Right ventricle myocardium inferior (tissue), 1 donor: ENCODE data around the gene ADAMTS5. TPM values are rescaled to one million over a fixed set of nuclear protein-coding genes. Genes with fewer than 3 reads are reported as not detected.

Source experiments
- ATAC-seq: fragments of 200-7000 bp; cut with Tn5 transposase; one replicate; pipeline ENCODE4 v1.9.1; 2020; ENCODE audit warnings: mild to moderate bottlenecking, moderate library complexity
- DNase-seq: peaks from one replicate; pipeline ENCODE4 v3.0.0; 2021; ENCODE audit errors: missing footprints
- intact Hi-C: fragments of 100-400 bp; cut with DNase I; formaldehyde crosslinking; loops from one replicate; pipeline ENCODE4 v1.11.0; 2022
- long read RNA-seq: library from polyadenylated mRNA; unstranded; transcript quantifications from one replicate; pipeline ENCODE4 v2.0.0, GENCODE V29; 2021
- total RNA-seq: library from RNA; stranded (reverse); fragmentation: NEBNext Ultra II Directional; extraction: Animal tissue kit (Norgen Biotek cat#: 25700); gene quantifications from one replicate; pipeline ENCODE4 v1.2.1, GENCODE V29; 2021
- donor health status: DM: no; HTN: yes; CAD: no; lungs with severe emphysema.

ADAMTS5 gene
- 3.6 TPM for total RNA-seq
- long read RNA-seq, full-length matches to known transcripts = 1 of 1 reads
- long read RNA-seq, partial matches to known transcripts = 0 of 1 reads
- long read RNA-seq, other reads (novel, unspliced or antisense) = 0 of 1 reads

DNA sequence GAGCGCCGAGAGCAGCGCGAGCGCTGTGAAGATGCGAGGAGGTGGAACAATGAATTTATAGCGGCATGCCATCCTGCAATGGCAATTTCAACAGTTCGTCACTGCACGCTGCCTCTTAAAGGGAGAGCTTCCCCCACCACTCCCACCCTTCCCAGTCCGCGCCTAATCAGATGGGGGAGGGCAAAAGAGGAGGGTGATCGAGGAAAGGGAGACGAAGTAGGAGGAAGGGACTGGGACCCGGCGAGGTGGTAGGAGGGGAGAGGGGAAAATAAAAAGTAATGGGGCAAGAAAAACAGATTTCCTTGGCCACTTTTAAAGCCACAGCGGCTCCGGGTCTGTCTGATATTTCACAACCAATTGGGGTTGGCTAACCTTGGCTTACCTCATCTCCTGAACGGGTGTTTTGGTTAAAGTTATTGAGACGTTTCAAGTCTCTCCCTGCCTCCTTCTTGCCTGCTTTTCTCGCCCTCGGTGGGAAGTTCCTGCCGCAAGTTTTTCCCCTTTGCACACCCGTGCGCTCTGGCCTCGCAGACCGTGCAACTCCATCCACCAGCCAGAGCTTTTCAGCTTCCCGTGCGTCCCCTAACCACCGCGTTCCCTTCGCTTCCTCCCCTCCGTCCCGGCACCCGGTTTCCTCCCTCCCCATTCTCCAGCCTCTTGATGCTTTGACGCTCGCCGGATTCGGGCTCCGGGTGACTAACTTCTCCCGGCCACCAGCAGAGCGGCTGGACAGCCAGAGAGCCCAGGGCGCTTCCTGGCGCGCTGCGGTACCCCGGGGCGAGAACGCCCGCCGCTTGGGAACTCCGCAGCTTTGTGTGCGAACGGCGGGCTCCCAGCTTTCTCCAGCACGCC, at the start of gene ADAMTS5:
ADAMTS5 (minus strand) TSS at position 27 of the 852 bp plus-strand sequence. CDS start 697 bp downstream, outside the sequence.
- intact Hi-C loops = loop anchor here (10.0 kb wide), 1 partner anchor 138 kb away; no protein-coding TSS in a partner anchor
- ATAC-seq (peak; percentile 45), DNase-seq (peak; percentile 81)

DNA sequence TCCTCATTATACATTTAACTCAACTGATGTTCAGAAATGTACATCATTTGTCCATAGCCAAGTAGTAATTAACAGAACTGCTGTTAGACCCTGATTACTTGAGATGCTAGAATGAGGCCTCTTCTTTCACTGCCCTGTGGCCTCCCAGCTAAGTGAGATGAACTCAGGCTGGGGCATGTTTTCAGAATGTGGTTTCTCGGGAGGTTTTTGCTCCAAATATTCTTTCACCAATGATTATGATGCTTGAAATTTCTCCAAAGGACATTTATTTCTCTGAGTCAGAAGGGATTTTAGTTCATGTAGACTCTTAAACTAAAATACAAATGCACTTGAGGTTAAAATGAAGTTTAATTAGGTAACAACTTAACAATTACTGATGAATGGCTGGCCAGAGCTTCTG, 34.6 kb upstream of the ADAMTS5 start:
- no peak for ATAC-seq
- DNase-seq = no peak
- intact Hi-C loops = no loop called here

DNA sequence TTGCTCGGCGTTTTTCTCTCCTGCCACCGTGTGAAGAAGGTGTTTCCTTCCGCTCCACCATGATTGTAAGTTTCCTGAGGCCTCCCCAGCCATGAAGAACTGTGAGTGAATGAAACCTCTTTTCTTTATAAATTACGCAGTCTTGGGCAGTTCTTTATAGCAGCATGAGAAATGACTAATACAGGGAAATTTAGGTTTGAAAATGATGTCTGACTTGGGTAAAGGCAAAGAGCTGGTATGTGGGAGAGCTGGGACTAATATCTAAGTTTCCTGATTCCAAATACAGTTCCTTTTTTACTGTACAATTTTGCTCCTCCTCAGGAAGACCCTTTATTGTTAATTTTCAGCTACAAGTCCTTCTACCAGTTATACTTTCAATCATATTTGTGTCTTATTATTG, 16.7 kb upstream of the ADAMTS5 start:
- intact Hi-C loops = no loop called here
- DNase-seq (no peak), ATAC-seq (no peak)

GRCh38 chr21:26982767-26983166, 15.9 kb upstream of the ADAMTS5 start:
- no peak for ATAC-seq
- intact Hi-C loops = no loop called here
- DNase-seq = no peak

GRCh38 chr21:26977746-26978145, 10.9 kb upstream of the ADAMTS5 start:
- ATAC-seq (no peak), DNase-seq (no peak)
- intact Hi-C loops = no loop called here

DNA sequence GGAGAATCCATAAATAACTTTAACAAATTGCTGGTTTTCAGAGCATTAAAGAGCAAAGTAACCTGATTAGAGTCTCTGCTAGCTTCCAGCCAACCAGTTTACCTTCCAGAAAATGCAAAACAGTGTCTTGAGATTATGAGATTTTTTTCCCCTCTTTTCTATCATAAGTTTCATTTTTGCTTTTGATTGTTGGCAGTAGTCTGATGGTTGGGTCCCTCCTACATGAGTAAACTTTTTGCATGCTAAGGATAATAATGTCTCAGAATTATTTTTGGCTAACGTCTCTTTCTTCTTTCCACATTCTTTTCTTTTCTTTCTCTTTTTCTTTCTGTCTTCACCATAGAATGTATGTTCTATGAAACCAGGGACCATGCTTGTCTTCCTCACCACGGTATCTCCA, 6.3 kb upstream of the ADAMTS5 start:
- ATAC-seq = no peak

DNA sequence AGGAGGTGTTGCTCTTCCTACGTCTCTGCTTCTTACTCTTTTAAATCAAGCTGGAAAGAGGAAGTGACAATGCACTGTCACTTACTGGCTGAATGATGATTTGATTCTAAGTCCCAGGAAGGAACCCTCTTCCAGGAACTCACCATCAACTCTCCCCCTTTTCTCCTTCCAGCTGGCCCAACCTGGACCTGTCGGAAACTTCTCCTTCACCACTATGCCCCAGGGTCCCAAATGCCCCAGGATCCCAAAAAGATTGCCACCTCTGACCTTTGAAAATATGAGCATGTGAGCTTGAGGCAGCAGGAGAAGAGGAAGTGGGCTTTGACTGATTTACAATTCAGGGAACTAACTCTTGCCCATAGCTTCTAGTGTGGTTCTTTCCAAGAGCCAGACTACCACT, 5.3 kb upstream of the ADAMTS5 start:
- intact Hi-C loops = no loop called here
- ATAC-seq = no peak

More for the DNA sequence above, 6.3 kb upstream of the ADAMTS5 start:
- DNase-seq = no peak
- intact Hi-C loops = no loop called here

DNA sequence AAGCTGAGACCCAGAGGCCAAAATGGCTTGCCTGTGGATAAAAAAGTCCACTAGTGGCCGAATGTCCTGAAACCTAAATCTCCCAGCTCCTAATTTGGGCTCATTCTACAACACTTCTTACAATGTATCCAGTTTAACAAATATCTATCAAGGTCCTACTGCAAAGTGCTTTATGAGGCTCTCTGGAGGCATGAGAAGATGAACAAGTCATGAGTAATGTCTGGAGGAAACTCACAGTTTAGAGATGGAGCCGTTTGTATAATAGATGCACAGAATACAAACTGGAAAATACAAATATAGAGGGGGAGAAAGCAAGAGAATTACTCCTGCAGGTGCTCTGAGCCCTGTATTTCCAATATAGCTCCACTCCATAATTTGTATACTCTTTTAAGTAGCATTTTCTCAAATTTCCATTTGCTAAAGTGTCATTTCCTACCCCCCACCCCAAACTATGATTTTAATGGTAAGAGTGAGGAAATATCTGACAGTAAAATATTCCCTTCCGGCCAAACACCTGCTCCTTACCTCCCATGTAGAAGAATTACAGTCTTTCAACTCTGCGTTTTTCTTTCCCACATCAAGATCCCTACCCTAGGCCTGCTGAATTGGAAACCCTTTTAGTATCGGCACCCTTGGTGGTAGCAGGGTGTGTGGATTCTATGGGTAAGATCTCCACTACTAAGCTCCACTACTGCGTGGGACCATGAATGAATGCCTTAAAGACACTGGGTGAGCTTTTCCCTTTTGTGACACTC, 3.3 kb upstream of the ADAMTS5 start:
- no peak for ATAC-seq
- DNase-seq = no peak
- intact Hi-C loops = loop anchor here (10.0 kb wide), 1 partner anchor 135 kb away; no protein-coding TSS in a partner anchor

More for the DNA sequence above, 5.3 kb upstream of the ADAMTS5 start:
- DNase-seq = no peak

DNA sequence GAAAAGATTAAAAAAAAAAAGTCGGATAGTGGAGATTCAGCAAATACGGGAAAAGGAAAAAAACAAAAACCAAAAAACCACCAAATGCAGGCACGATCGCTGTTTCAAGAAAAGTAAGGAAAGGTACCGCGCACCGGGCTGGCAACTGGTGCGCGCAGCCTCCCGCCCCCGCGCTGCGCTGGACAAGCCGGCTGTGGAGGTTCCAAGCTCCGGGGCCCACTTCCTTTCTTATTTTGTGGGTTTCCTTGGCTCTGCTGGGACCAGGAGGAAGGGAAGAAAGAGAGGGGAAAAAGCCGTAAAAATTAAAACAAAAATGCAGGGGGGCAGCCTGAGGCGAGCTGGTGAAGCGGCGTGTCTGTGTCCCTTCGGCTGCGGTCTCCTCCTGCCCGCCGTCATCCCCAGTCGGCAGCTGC, 233 bp downstream of the ADAMTS5 start:
- DNase-seq = no peak
- intact Hi-C loops = loop anchor here (10.0 kb wide), 1 partner anchor 138 kb away; no protein-coding TSS in a partner anchor
- ATAC-seq = no peak

GRCh38 chr21:26965907-26966581, 844 bp downstream of the ADAMTS5 start:
- peak; percentile 47 for ATAC-seq
- DNase-seq = peak; percentile 69
- intact Hi-C loops = loop anchor here (10.0 kb wide), 1 partner anchor 139 kb away; no protein-coding TSS in a partner anchor

DNA sequence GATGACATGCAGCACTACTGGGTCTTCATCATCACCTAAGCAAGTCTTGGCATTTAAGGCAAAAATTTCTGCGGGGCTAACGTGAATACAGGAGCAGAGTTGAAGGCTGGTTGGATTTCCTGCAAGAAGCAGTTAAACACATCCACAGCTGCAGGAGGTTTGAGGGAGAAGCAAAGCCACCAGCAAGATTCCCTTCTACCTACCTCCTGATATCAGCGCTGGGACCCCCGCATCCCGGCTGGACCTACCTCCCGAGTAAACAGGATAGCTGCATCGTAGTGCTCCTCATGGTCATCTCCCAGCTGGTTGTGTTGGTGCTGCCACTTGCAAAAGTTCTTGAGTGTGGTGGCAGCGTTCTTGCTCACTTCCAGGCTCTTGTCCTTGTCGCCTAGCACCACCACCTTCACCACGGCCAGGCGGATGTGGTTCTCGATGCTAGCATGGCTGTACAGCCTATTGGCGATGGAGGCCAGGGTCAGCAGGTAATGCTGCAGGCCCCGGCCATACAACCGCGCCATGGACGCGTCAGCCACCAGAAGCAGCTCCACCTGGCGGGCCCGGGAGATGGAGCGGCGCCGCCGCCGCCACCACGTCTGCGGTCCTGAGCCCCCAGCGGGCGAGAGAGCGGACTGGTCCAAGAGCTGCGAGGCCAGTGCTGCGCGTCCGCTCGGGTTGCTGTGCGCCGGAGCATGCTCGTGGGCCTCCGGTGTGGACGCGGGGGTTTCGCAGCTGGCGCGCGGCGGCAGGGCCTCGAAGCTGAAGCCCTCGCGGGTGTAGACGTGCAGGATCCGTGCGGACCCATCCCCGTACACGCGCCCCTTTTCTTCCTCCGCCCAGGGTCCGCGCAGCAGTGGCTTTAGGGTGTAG, 1.6 kb downstream of the ADAMTS5 start:
- DNase-seq (peak; percentile 72), ATAC-seq (peak; percentile 55)
- intact Hi-C loops = loop anchor here (10.0 kb wide), 1 partner anchor 140 kb away; no protein-coding TSS in a partner anchor

GRCh38 chr21:26964170-26964778, 2.6 kb downstream of the ADAMTS5 start:
- intact Hi-C loops = loop anchor here (10.0 kb wide), 1 partner anchor 141 kb away; no protein-coding TSS in a partner anchor
- DNase-seq (peak; percentile 83), ATAC-seq (peak; percentile 84)

DNA sequence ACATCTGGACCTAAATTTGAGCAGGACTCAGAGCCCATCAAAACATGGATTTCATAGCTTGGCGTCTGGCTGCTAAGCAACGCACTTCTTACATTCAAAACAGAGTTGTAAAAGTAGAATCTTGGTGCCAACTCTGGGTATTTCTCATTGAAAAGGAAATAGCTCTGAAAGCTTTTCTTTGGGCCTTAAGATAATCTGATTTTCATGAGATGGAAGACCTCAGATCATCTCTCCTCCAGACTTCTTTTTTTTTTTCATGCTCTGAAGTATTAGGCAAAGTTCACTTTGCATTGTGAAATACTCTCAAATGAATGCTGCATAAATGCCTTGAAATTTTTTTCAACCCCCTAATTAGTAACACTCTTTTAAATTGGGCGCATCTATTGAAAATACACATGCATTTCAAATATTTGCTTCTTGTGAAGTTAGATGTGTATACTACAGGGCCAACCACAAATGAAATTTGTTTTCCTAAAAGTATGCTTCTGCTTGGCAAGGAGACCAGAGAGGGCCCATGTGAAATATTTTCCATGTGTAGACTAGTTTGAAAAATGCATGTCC, 4.2 kb downstream of the ADAMTS5 start:
- no peak for ATAC-seq
- no peak for DNase-seq
- intact Hi-C loops = loop anchor here (10.0 kb wide), 1 partner anchor 142 kb away; no protein-coding TSS in a partner anchor

DNA sequence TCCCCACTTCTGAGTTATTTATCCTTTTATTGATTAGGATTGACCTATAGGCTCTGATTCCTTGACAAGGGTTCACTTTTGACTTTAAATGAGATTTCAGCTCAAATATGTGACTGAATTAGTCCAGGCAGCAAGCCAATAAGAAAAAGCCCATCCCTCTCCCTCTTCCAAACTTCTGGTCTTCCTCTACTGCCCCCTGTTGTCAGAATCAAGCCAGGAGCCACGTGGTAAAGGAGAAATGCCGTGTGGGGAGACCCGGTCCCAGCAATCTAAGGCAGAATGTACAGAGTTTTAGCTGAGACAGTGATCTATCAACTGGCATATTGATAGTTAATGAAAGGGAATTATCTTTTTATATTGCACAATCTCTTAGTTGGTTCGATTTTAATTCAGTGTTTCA, 5.2 kb downstream of the ADAMTS5 start:
- no peak for ATAC-seq
- intact Hi-C loops = loop anchor here (10.0 kb wide), 1 partner anchor 143 kb away; no protein-coding TSS in a partner anchor

GRCh38 chr21:26958788-26959187, 8.1 kb downstream of the ADAMTS5 start:
- ATAC-seq = peak; percentile 68
- intact Hi-C loops = no loop called here
- no peak for DNase-seq

More for the DNA sequence above, 5.2 kb downstream of the ADAMTS5 start:
- no peak for DNase-seq

DNA sequence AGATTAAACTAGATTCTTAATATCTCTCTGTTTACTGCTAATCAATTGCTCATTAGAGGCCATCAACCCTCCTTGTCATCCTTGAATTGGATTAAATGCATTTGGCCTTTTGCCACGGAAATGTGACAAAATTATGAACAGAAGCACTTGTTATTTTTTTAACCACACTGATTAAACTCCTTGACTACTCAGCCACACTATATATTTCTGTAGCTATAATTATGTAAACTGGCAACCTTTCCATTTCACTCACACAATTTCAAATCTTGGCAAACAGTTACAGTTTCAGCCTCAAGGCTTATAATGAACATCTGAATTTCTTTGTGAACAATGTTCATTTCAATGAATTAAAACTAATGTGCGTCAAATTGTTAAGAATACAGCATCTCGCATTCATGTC, 10.1 kb downstream of the ADAMTS5 start:
- ATAC-seq (no peak), DNase-seq (no peak)
- intact Hi-C loops = no loop called here

- intact Hi-C loops = no loop called here
- ATAC-seq (no peak), DNase-seq (no peak)
Observed at GRCh38 chr21:26956216-26956615, 10.7 kb downstream of the ADAMTS5 start.
